IPS-18c (cell line): ENCODE measurements around the gene GPR22.

Experiments
- H3K4me3 ChIP-seq: 2 replicates; pipeline ENCODE4 v1.7.0; 2013; ENCODE audit warnings: low read depth, mild to moderate bottlenecking, low read length, moderate library complexity; ENCODE audit not compliant: insufficient read depth
- H3K9me3 ChIP-seq: one replicate; pipeline ENCODE4 v1.6.1; 2013; ENCODE audit warnings: mild to moderate bottlenecking, low read length, moderate library complexity; ENCODE audit not compliant: control insufficient read depth, insufficient read depth

GPR22 gene

DNA sequence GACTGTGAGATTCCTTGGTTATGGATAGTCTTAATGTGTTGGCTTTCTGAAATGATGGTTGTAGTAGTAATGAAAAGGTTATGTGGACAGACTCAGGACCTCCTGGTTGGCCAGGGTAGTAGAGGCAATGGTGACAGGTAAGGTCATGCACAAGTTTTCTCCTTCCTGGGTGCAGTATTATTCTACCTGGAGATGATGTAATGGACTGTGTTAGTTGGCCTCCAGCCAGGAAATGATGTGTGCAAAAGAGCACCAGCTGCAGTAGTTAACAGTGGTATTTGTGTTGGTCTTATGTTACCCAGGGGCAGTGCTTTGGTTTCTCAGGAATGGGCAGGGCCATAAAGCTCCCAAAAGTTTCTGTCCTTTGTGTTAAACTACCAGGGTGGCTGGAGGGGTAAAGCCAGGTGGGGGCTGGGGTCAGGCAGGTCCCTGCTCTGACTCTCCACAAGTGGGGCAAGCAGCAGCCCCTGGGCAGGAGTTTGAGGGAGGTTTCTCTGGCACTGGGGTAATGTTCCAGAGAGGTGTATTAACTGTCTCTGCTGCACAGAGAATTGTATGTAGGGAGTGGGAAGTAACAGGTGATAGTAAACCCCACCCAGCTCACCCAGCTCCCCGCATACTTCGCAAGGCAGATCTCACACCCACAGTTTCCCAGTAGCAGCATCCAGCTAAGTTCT lies 36.3 kb downstream of the GPR22 start:
- no peak overlapping the region for H3K4me3 ChIP-seq
- H3K9me3 ChIP-seq: peaks cover 3% of the 10 kb centered on the region

DNA sequence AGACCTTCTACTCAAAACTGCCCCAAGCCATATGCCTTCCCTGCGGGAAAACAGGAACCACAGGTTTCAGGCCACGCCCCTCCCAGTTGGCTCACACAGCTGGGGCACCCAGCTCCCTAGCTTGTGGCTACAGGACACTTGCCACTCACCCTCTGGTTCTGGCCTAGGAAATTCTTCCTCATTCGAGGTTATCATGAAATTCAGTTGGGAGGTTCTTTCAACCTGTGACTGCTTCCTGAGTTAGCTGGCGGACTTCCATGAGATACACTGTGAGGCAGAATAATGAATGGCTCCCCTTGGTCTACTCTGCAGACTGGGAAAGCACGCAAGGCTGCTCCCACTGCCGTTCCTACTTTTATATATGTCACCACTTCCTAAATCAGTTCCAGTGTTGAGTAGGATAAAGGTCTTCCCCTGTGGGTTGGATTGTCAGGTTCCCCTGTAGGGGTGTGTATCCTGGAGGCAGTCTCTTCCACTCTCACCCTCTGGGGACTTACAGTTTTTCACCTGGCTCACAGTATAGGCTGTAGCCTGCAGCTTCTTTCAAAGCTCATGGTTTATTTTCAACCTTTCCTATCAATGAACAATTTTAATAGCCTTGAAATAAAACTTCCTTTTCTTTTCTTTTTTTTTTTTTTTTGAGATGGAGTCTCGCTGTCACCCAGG lies 37.0 kb downstream of the GPR22 start:
- Histone ChIP-seq H3K9me3 (peaks cover 3% of the 10 kb centered on the region), H3K4me3 (no peak overlapping the region)
